Cardiac muscle cell (in vitro differentiated cells and primary cell): Measurements from ENCODE around the gene NUBP2. TPM values are rescaled to one million over a fixed set of nuclear protein-coding genes. Genes with fewer than 3 reads are reported as not detected.

Experiments
- DNase-seq, 2 donors: peaks; one replicate each; pipeline versions ENCODE4 v3.0.0 to v3.0.0-alpha.2; 2010 to 2017; ENCODE audit warnings: low read depth in 1 of 2, low spot score in 1 of 2
- H3K27ac ChIP-seq: fragments of 200-600 bp; sonication (generic); 2 replicates; pipeline ENCODE4 v1.5.1; 2016
- H3K27me3 ChIP-seq: fragments of 200-600 bp; sonication (generic); 2 replicates; pipeline ENCODE4 v1.6.0; 2016; ENCODE audit warnings: control low read depth
- H3K36me3 ChIP-seq: fragments of 200-600 bp; sonication (generic); 2 replicates; pipeline ENCODE4 v1.5.1; 2016; ENCODE audit warnings: control low read depth
- H3K4me1 ChIP-seq: fragments of 200-600 bp; sonication (generic); 2 replicates; pipeline ENCODE4 v1.8.1; 2017; ENCODE audit warnings: low read depth, mild to moderate bottlenecking, mixed run types
- H3K4me3 ChIP-seq: fragments of 200-600 bp; sonication (generic); 2 replicates; pipeline ENCODE4 v1.5.1; 2016; ENCODE audit warnings: mild to moderate bottlenecking
- H3K9me3 ChIP-seq: fragments of 200-600 bp; sonication (generic); 2 replicates; pipeline ENCODE4 v1.5.1; 2017; ENCODE audit warnings: low read depth, mild to moderate bottlenecking, control low read depth
- polyA plus RNA-seq: library from polyadenylated mRNA; unstranded; fragments of >200 nt; fragmentation: Nextera tagmentation; extraction: Ambion mirVana; gene quantifications from 2 replicates; pipeline ENCODE4 v1.2.1, GENCODE V29; 2016
- total RNA-seq: library from RNA; depleted of rRNA; stranded (reverse); fragments of >200 nt; gene quantifications from 2 replicates; pipeline ENCODE4 v1.2.3, GENCODE V29; 2016
- TF ChIP-seq, protein P1 (sequence below): IDR thresholded peaks from 2 replicates; pipeline ENCODE4 v1.5.1; 2012; ENCODE audit warnings: low read depth, mild to moderate bottlenecking, low read length

The NUBP2 gene
- total and polyA plus RNA-seq, 2 experiments from 2014 or later, result 138 to 151 TPM

DNA sequence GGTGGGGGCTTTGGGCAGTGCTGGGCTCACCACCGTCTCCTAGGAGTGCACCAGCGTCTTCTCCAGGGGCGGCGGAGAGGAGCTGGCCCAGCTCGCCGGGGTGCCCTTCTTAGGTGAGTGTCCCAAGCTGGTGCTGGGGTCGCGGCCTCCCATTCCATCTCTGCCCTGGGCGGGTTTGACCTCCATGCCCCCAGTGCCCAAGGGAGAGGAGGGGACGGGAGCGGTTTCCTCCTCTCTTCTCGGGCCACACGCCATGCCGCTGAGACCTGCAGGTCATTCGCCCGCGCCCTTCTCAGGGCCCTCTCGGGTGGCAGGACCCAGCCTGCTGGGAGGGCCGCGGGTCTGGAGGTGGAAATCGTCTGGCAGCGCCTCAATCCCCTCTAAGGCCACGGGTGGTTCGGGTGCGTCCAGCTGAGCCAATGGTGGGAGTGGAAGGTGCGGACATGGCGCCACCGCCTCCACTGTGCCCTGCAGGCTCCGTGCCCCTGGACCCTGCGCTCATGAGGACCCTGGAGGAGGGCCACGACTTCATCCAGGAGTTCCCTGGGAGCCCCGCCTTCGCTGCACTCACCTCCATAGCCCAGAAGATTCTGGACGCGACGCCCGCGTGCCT, 5.4 kb downstream of the NUBP2 start:
- H3K27me3 ChIP-seq, result no peaks in the 10 kb centered on the region
- no peaks in the 10 kb centered on the region for H3K9me3 ChIP-seq
- H3K27ac ChIP-seq, result no peak overlapping the region
- H3K4me3 ChIP-seq, result no peak overlapping the region
- H3K4me1 ChIP-seq, result no peaks in the 10 kb centered on the region
- peaks cover 6% of the 10 kb centered on the region for H3K36me3 ChIP-seq
- TF ChIP-seq, protein P1, sequence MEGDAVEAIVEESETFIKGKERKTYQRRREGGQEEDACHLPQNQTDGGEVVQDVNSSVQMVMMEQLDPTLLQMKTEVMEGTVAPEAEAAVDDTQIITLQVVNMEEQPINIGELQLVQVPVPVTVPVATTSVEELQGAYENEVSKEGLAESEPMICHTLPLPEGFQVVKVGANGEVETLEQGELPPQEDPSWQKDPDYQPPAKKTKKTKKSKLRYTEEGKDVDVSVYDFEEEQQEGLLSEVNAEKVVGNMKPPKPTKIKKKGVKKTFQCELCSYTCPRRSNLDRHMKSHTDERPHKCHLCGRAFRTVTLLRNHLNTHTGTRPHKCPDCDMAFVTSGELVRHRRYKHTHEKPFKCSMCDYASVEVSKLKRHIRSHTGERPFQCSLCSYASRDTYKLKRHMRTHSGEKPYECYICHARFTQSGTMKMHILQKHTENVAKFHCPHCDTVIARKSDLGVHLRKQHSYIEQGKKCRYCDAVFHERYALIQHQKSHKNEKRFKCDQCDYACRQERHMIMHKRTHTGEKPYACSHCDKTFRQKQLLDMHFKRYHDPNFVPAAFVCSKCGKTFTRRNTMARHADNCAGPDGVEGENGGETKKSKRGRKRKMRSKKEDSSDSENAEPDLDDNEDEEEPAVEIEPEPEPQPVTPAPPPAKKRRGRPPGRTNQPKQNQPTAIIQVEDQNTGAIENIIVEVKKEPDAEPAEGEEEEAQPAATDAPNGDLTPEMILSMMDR, result no peak
- no peak for DNase-seq

DNA sequence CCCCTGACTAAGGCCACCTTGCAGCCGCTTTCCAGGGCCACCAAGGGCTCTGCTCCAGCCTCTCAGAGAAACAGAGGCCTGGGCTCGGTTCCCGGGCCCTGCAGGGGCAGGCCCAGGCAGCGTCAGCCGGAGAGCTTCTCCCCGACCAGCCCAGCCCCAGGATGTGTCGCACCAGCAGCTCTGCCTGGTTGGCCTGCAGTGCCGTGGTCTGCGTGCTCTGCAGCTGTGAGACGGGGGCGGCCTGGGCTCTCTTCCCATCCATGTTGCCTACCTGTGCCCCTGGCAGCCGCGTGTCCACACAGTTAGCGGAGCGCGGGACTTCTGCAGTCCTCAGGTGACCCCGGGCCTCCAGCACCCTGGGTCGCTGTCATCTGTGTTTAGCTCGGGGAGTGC, 5.9 kb downstream of the NUBP2 start:
- H3K4me3 ChIP-seq, result no peak overlapping the region
- TF ChIP-seq, protein P1, result no peak
- DNase-seq, result no peak
- no peak overlapping the region for H3K27ac ChIP-seq
- no peaks in the 10 kb centered on the region for H3K27me3 ChIP-seq
- H3K4me1 ChIP-seq, result no peaks in the 10 kb centered on the region
- no peaks in the 10 kb centered on the region for H3K9me3 ChIP-seq
- peaks cover 6% of the 10 kb centered on the region for H3K36me3 ChIP-seq

DNA sequence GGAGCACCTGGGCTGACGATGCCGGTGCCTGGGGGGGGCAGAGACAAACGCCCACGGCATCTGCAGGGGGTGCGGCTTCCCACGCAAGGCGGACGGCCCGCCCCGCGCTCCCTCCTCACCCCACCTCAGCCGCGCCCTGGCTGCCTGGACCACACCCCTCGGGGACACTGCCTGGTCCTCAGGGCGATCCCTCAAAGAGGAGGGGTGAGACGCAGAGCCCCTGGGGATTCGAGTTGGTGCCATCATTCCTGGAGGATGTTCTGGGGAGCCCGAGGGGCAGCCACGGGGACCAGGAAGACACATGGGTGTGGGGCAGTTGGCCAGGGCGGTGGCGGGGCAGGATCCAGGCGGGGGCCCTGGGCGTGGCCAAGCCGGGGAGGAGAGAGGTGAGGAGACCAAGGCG, 6.9 kb downstream of the NUBP2 start:
- Histone ChIP-seq H3K4me1 (no peaks in the 10 kb centered on the region), H3K4me3 (no peak overlapping the region), H3K27me3 (no peaks in the 10 kb centered on the region), H3K27ac (no peak overlapping the region), H3K9me3 (no peaks in the 10 kb centered on the region), H3K36me3 (peaks cover 6% of the 10 kb centered on the region)
- no peak for DNase-seq
- TF ChIP-seq, protein P1, result no peak

DNA sequence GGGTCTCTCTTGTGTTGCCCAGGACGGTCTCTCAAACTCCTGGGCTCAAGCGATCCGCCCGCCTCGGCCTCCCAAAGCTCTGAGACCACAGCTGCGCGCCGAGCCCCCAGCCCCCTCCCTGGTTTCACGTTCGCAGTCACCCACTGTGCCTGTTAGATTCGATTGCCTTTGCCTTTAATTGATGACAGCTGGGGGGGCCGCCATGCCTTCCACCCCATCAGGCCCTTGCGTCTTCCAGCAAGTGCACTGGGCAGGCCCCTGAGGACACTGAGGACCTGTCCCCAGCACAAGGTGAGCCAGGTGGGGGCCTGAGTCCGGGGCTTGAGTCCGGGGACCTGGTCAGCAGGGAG, 7.5 kb downstream of the NUBP2 start:
- Histone ChIP-seq H3K4me1 (no peaks in the 10 kb centered on the region), H3K27me3 (no peaks in the 10 kb centered on the region), H3K9me3 (no peaks in the 10 kb centered on the region), H3K4me3 (no peak overlapping the region), H3K27ac (no peak overlapping the region), H3K36me3 (peaks cover 6% of the 10 kb centered on the region)
- TF ChIP-seq, protein P1, result no peak
- DNase-seq, result no peak

DNA sequence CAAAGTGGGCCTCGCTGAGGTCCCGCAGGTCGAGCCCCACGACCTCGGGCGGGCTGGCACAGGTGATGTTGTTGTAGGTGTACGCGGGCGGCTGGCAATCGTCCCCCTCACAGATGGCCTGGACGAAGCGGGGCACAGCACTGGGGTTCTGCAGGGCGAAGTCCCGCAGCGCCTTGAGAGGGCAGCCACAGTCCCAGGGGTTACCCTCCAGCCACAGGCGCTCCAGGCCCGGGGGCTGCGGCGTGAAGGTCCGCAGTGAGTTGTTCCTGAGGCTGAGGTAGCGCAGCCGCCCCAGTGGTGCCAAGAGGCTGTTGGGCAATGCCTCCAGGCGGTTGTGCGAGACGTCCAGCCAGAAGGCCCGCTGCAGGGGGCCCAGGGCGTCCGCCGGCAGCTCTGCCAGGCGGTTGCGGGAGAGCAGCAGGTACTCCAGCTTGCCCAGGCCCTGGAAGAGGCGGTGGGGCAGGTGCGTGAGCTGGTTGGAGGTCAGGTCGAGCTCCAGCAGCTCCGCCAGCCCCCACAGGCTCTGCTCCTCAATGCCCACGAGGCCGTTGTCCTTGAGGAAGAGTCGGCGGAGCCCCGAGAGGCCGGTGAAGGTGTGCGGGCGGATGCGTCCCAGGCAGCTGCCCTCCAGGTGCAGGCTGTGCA, 8.0 kb downstream of the NUBP2 start:
- Histone ChIP-seq H3K9me3 (no peaks in the 10 kb centered on the region), H3K36me3 (peaks cover 6% of the 10 kb centered on the region), H3K4me3 (no peak overlapping the region), H3K27ac (no peak overlapping the region), H3K27me3 (no peaks in the 10 kb centered on the region), H3K4me1 (no peaks in the 10 kb centered on the region)
- no peak for DNase-seq
- TF ChIP-seq, protein P1, result no peak
